GM12878 (cell line): ENCODE results near the gene USP10. TPM values are rescaled to one million over a fixed set of nuclear protein-coding genes. Genes with fewer than 3 reads are reported as not detected.

ENCODE experiments used
- ATAC-seq: fragments of 200-7000 bp; cut with Tn5 transposase; 3 replicates; pipeline ENCODE4 v1.9.1; 2020; ENCODE audit warnings: mild to moderate bottlenecking, moderate library complexity
- BruUV-seq: library from RNA; stranded (reverse); fragments of 400-500 nt; replicated peaks from 2 replicates; lab custom pipeline; 2021; lab: Mats Ljungman, UMichigan
- CTCF ChIA-PET: fragments of 300-600 bp; sonication (Branson Sonifier 250); formaldehyde crosslinking; extraction: SDS; loops from one replicate; lab custom pipeline; 2021; ENCODE audit warnings: inconsistent platforms; lab: Yijun Ruan, JAX
- POLR2A ChIA-PET: fragments of 350-600 bp; formaldehyde crosslinking; extraction: SDS; loops from one replicate; lab custom pipeline; 2021; ENCODE audit warnings: inconsistent platforms; lab: Charles Lee
- RAD21 ChIA-PET: fragments of 300-600 bp; sonication (Branson Sonifier 250); formaldehyde crosslinking; loops from one replicate; lab custom pipeline; 2023; ENCODE audit warnings: antibody characterized with exemption; ENCODE audit not compliant: unreplicated experiment; lab: Charles Lee
- SMC1A ChIA-PET: fragments of 300-600 bp; sonication (Branson Sonifier 250); formaldehyde crosslinking; loops from one replicate; lab custom pipeline; 2023; ENCODE audit not compliant: unreplicated experiment, uncharacterized antibody; lab: Charles Lee
- DNase-seq: peaks from one replicate; pipeline ENCODE4 v3.0.0-alpha.2; 2011; ENCODE audit warnings: low read depth, low spot score
- FAIRE-seq: peaks from 3 replicates; lab custom pipeline; 2011; peaks lifted over from hg19 to GRCh38; lab: Jason Lieb, UNC
- H2AFZ ChIP-seq: 2 replicates; pipeline ENCODE4 v1.6.0; 2011; ENCODE audit warnings: low read depth, low read length, control low read depth; ENCODE audit not compliant: control insufficient read depth
- H3K27ac ChIP-seq: 2 replicates; pipeline ENCODE4 v1.5.1; 2011; ENCODE audit warnings: control low read depth; ENCODE audit not compliant: control insufficient read depth, insufficient read depth
- H3K27me3 ChIP-seq, 2 experiments: replicated peaks in 1 of 2; 2 replicates each; pipeline versions ENCODE4 v1.6.0 to v1.6.1; 2011; ENCODE audit warnings: low read length in 1 of 2; ENCODE audit not compliant: control insufficient read depth in 2 of 2, insufficient read depth in 2 of 2
- H3K36me3 ChIP-seq, 2 experiments: 2 replicates each; pipeline ENCODE4 v1.5.1; 2011; ENCODE audit warnings: low read length in 1 of 2; ENCODE audit not compliant: control insufficient read depth in 2 of 2, insufficient read depth in 2 of 2
- H3K4me1 ChIP-seq: 2 replicates; pipeline ENCODE4 v1.6.1; 2011; ENCODE audit warnings: mild to moderate bottlenecking, low read length, moderate library complexity, mixed read lengths; ENCODE audit not compliant: control insufficient read depth, insufficient read depth
- H3K4me2 ChIP-seq: 2 replicates; pipeline ENCODE4 v1.6.0; 2011; ENCODE audit warnings: control low read depth; ENCODE audit not compliant: control insufficient read depth, insufficient read depth
- H3K4me3 ChIP-seq: fragments of 200-600 bp; sonication (generic); 2 replicates; pipeline ENCODE4 v1.5.1; 2016
- H3K79me2 ChIP-seq: 2 replicates; pipeline ENCODE4 v1.6.0; 2011; ENCODE audit warnings: low read length; ENCODE audit not compliant: control insufficient read depth, insufficient read depth
- H3K9ac ChIP-seq: 2 replicates; pipeline ENCODE4 v1.8.0; 2011; ENCODE audit warnings: low read length, control low read depth, mixed read lengths; ENCODE audit not compliant: control insufficient read depth, insufficient read depth
- H3K9me3 ChIP-seq: replicated peaks from 3 replicates; pipeline ENCODE4 v1.5.1; 2011; ENCODE audit warnings: mild to moderate bottlenecking, low read length; ENCODE audit not compliant: control insufficient read depth, insufficient read depth
- H4K20me1 ChIP-seq: 2 replicates; pipeline ENCODE4 v1.6.0; 2011; ENCODE audit not compliant: control insufficient read depth, insufficient read depth
- CBFB ChIP-seq: IDR thresholded peaks from 2 replicates; pipeline ENCODE4 v1.6.1; 2016; ENCODE audit warnings: antibody characterized with exemption, low read depth
- CHD4 ChIP-seq: fragments of 200-600 bp; sonication (generic); IDR thresholded peaks from 2 replicates; pipeline ENCODE4 v1.6.1; 2016; ENCODE audit warnings: mild to moderate bottlenecking
- CREB1 ChIP-seq: IDR thresholded peaks from 2 replicates; pipeline ENCODE4 v1.6.1; 2012; ENCODE audit warnings: low read depth, mild to moderate bottlenecking, inconsistent platforms
- ETV6 ChIP-seq, 2 experiments: fragments of 450-650 bp in 1 of 2; IDR thresholded peaks in 1 of 2; conservative IDR thresholded peaks in 1 of 2; 2 replicates each; pipeline ENCODE4 v1.6.1; 2014; ENCODE audit warnings: antibody characterized with exemption in 1 of 2, borderline replicate concordance in 1 of 2, low read depth in 1 of 2, mild to moderate bottlenecking in 1 of 2, moderate library complexity in 1 of 2
- IRF4 ChIP-seq: IDR thresholded peaks from 2 replicates; pipeline ENCODE4 v1.6.1; 2011; ENCODE audit warnings: low read depth, low read length
- KAT2A ChIP-seq: conservative IDR thresholded peaks from 2 replicates; pipeline ENCODE4 v1.6.1; 2011; ENCODE audit warnings: low read depth, low read length; ENCODE audit not compliant: control insufficient read depth
- NRF1 ChIP-seq: conservative IDR thresholded peaks from 2 replicates; pipeline ENCODE4 v1.6.1; 2011; ENCODE audit warnings: mild to moderate bottlenecking, low read depth, low read length, improper control_type of control experiment
- POU2F2 ChIP-seq: IDR thresholded peaks from 3 replicates; pipeline ENCODE4 v1.6.1; 2011; ENCODE audit warnings: low read depth, mild to moderate bottlenecking, low read length, borderline replicate concordance
- ZBTB4 ChIP-seq: fragments of 450-650 bp; formaldehyde crosslinking; IDR thresholded peaks from 2 replicates; pipeline ENCODE4 v1.4.0; 2022; ENCODE audit warnings: mild to moderate bottlenecking, moderate library complexity
- ZNF217 ChIP-seq: fragments of 450-650 bp; IDR thresholded peaks from 2 replicates; pipeline ENCODE4 v1.6.1; 2017; ENCODE audit warnings: antibody characterized with exemption, mild to moderate bottlenecking
- ZNF24 ChIP-seq: fragments of 450-650 bp; IDR thresholded peaks from 2 replicates; pipeline ENCODE4 v1.6.1; 2017; ENCODE audit warnings: antibody characterized with exemption, mild to moderate bottlenecking
- WGBS: methylation state at CpG from one replicate; pipeline ENCODE4 v1.1.6; 2016; ENCODE audit warnings: low lambda C conversion rate; ENCODE audit not compliant: insufficient replicate concordance, insufficient coverage; ENCODE audit errors: missing lambda C conversion rate; 5-methylcytosine and 5-hydroxymethylcytosine counted together
- in situ Hi-C: fragments of 300-500 bp; cut with MboI; formaldehyde crosslinking; loops from 9 replicates; pipeline ENCODE4 v1.14.3; 2018; ENCODE audit warnings: mixed read lengths
- intact Hi-C: fragments of 100-400 bp; cut with micrococcal nuclease; formaldehyde crosslinking; loops from one replicate; pipeline ENCODE4 v1.14.2; 2022; ENCODE audit not compliant: unreplicated experiment
- polyA plus RNA-seq, 11 experiments: library from polyadenylated mRNA; depleted of rRNA in 4 of 11; unstranded in 6 of 11; stranded (reverse) in 5 of 11; fragments of >200 nt; fragmentation: Nextera tagmentation in 4 of 11; fragmentation: Illumina TruSeq in 1 of 11; extraction: Ambion mirVana in 4 of 11; extraction: Trizol in 1 of 11; gene quantifications; 1 replicate in 1 of 11; 2 replicates in 10 of 11; pipeline versions ENCODE4 v1.2.1 to v1.2.3, GENCODE V29; 2011 to 2016; ENCODE audit warnings: inconsistent platforms in 2 of 11, missing spikeins in 2 of 11, low read depth in 1 of 11
- total RNA-seq, 4 experiments: library from RNA; depleted of rRNA in 3 of 4; stranded (reverse); fragments of >200 nt in 3 of 4; fragmentation: Illumina TruSeq in 1 of 4; extraction: Trizol in 1 of 4; gene quantifications; 2 replicates each; pipeline versions ENCODE4 v1.2.1 to v1.2.3, GENCODE V29; 2013 to 2021

The USP10 gene
- total and polyA plus RNA-seq, 10 of the 15 experiments (the other 5 are each of a cell fraction or from before 2014, with no cell fraction given) = 46.1 to 160 (median 105) TPM

GRCh38 chr16:84706856-84707255 is 7.1 kb downstream of the USP10 start:
- TF ChIP-seq CREB1 (no peak), ZNF24 (peak; percentile 62; the same call in 1 of the 2 replicates)
- DNase-seq (no peak), ATAC-seq (peak; percentile 34), FAIRE-seq (no peak)
- H3K9me3 ChIP-seq = no peaks in the 10 kb centered on the region
- in situ Hi-C loops (no loop called here), intact Hi-C loops (no loop called here)
- H3K79me2 ChIP-seq = peaks cover 93% of the 10 kb centered on the region
- no peak overlapping the region for H3K4me3 ChIP-seq
- peaks cover 8% of the 10 kb centered on the region for H3K4me1 ChIP-seq
- RAD21 ChIA-PET = interaction anchor here (1.3 kb wide), 1 partner anchor 19 kb away, joined by 4 read pairs; no protein-coding TSS in a partner anchor
- SMC1A ChIA-PET = interaction anchor here (0.7 to 2.3 kb wide), 2 partner anchors 19 to 32 kb away, joined by 3 to 6 read pairs; no protein-coding TSS in a partner anchor
- POLR2A ChIA-PET = interaction anchor here (1.3 kb wide), 1 partner anchor 24 kb away, joined by 4 read pairs; no protein-coding TSS in a partner anchor
- H4K20me1 ChIP-seq = peaks cover 9% of the 10 kb centered on the region
- H2AFZ ChIP-seq = no peak overlapping the region
- CTCF ChIA-PET = interaction anchor here (1.2 kb wide), 1 partner anchor 24 kb away, joined by 6 read pairs; no protein-coding TSS in a partner anchor
- 95% methylated on average over 1 of the region's 1 CpG for WGBS
- no peak overlapping the region for H3K27ac ChIP-seq
- no peak overlapping the region for H3K4me2 ChIP-seq
- no TSS peak for BruUV-seq
- H3K36me3 ChIP-seq = peaks cover 0 to 7% of the 10 kb centered on the region in 2 experiments; a peak in 2 of 4 replicates
- no peak overlapping the region for H3K9ac ChIP-seq
- H3K27me3 ChIP-seq = no peaks in the 10 kb centered on the region

GRCh38 chr16:84709609-84710008 is 9.8 kb downstream of the USP10 start:
- Histone ChIP-seq H4K20me1 (peaks cover 17% of the 10 kb centered on the region), H3K4me1 (peaks cover 9% of the 10 kb centered on the region), H3K27ac (no peak overlapping the region), H3K27me3 (no peaks in the 10 kb centered on the region), H3K79me2 (peaks cover 96% of the 10 kb centered on the region), H3K9ac (no peak overlapping the region), H3K36me3 (peaks cover 5 to 7% of the 10 kb centered on the region in 2 experiments; a peak in 3 of 4 replicates), H3K9me3 (no peaks in the 10 kb centered on the region)
- DNase-seq = no peak
- in situ Hi-C loops (no loop called here), intact Hi-C loops (no loop called here)
- WGBS = 77% methylated on average over 10 of the region's 10 CpGs
- ChIA-PET RAD21 (interaction anchor here (2.3 kb wide), 1 partner anchor 9 kb away, joined by 12 read pairs; no protein-coding TSS in a partner anchor), SMC1A (interaction anchor here (0.6 to 4.4 kb wide), 3 partner anchors 16 to 50 kb away, joined by 3 to 23 read pairs (median 6); no protein-coding TSS in a partner anchor), CTCF (interaction anchor here (0.6 to 4.7 kb wide), 5 partner anchors 8 to 38 kb away, joined by 3 to 34 read pairs (median 3); no protein-coding TSS in a partner anchor)
- no peak for ATAC-seq
- TF ChIP-seq KAT2A (no peak), CBFB (no peak), NRF1 (no peak), CHD4 (no peak), POU2F2 (no peak), ZNF217 (no peak), IRF4 (no peak), ETV6 (conservative IDR thresholded peaks at IDR 0.05 in 1 of 2, IDR thresholded peaks at IDR 0.05 in 1 of 2; ENCODE audit: borderline replicate concordance in 1 of 2, low read depth in 1 of 2) (no peak), ZBTB4 (no peak)
- TF ChIP-seq, all 136 proteins: peak for 0
- Histone ChIP-seq H2AFZ (no peak overlapping the region), H3K4me2 (no peak overlapping the region), H3K4me3 (no peak overlapping the region)
- FAIRE-seq = no peak
- no TSS peak for BruUV-seq
- POLR2A ChIA-PET = interaction anchor here (0.7 to 1.0 kb wide), 2 partner anchors 9 to 14 kb away, joined by 4 to 5 read pairs; no protein-coding TSS in a partner anchor
